Esophagus muscularis mucosa (tissue), 3 donors: ENCODE results near the gene SPATA13.

ENCODE experiments used
- POLR2A ChIP-seq: fragments of 450-650 bp; IDR thresholded peaks from one replicate; pipeline ENCODE4 v1.6.1; 2017; ENCODE audit warnings: antibody characterized with exemption, moderate library complexity, mild to moderate bottlenecking, low read depth
- TF ChIP-seq, protein P1 (sequence below), 3 experiments: fragments of 200-600 bp in 2 of 3; fragments of 450-650 bp in 1 of 3; sonication (generic) in 2 of 3; IDR thresholded peaks; one replicate each; pipeline ENCODE4 v1.5.1; 2017 to 2019; ENCODE audit warnings: antibody characterized with exemption in 3 of 3, mild to moderate bottlenecking in 2 of 3, moderate library complexity in 1 of 3

GRCh38 chr13:24242100-24242499, 81.6 kb downstream of the SPATA13 start:
- TF ChIP-seq, protein P1, sequence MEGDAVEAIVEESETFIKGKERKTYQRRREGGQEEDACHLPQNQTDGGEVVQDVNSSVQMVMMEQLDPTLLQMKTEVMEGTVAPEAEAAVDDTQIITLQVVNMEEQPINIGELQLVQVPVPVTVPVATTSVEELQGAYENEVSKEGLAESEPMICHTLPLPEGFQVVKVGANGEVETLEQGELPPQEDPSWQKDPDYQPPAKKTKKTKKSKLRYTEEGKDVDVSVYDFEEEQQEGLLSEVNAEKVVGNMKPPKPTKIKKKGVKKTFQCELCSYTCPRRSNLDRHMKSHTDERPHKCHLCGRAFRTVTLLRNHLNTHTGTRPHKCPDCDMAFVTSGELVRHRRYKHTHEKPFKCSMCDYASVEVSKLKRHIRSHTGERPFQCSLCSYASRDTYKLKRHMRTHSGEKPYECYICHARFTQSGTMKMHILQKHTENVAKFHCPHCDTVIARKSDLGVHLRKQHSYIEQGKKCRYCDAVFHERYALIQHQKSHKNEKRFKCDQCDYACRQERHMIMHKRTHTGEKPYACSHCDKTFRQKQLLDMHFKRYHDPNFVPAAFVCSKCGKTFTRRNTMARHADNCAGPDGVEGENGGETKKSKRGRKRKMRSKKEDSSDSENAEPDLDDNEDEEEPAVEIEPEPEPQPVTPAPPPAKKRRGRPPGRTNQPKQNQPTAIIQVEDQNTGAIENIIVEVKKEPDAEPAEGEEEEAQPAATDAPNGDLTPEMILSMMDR (IDR thresholded peaks at IDR 0.05), result no peak
- TF ChIP-seq POLR2A, result no peak
